HEK293 (cell line): ENCODE measurements around the gene GDI2.

Experiments
- CTCF ChIA-PET: fragments of 350-600 bp; formaldehyde crosslinking; extraction: SDS; loops from one replicate; lab custom pipeline; 2021; ENCODE audit warnings: antibody characterized with exemption; lab: Yijun Ruan, JAX
- POLR2A ChIA-PET: fragments of 300-600 bp; formaldehyde crosslinking; extraction: SDS; loops from one replicate; lab custom pipeline; 2020; ENCODE audit warnings: antibody characterized with exemption, inconsistent platforms; lab: Yijun Ruan, JAX
- H3K27ac ChIP-seq: fragments of 200-500 bp; sonication (Bioruptor generic); 2 replicates; pipeline ENCODE4 v1.5.1; 2014; ENCODE audit warnings: low read depth, low read length, control low read depth, inconsistent platforms; ENCODE audit errors: extremely low read depth
- H3K36me3 ChIP-seq, 2 experiments: fragments of 200-500 bp in 1 of 2; sonication (Bioruptor generic) in 1 of 2; 1 replicate in 1 of 2; 2 replicates in 1 of 2; pipeline ENCODE4 v1.5.1; 2014 to 2017; ENCODE audit warnings: inconsistent platforms in 2 of 2, low read length in 2 of 2; ENCODE audit not compliant: control insufficient read depth in 2 of 2, insufficient read depth in 1 of 2
- H3K4me1 ChIP-seq: fragments of 200-500 bp; sonication (Bioruptor generic); 2 replicates; pipeline ENCODE4 v1.5.1; 2014; ENCODE audit warnings: mild to moderate bottlenecking, low read length, inconsistent platforms; ENCODE audit not compliant: control insufficient read depth, insufficient read depth
- H3K4me3 ChIP-seq: 2 replicates; pipeline ENCODE4 v1.5.1; 2011; ENCODE audit warnings: low read depth, mild to moderate bottlenecking, control low read depth, low read length, moderate library complexity
- H3K9me3 ChIP-seq: fragments of 200-500 bp; sonication (Bioruptor generic); 2 replicates; pipeline ENCODE4 v1.5.1; 2014; ENCODE audit warnings: low read depth, low read length, inconsistent platforms; ENCODE audit not compliant: control insufficient read depth, insufficient read depth
- ATF2 ChIP-seq: fragments of 450-650 bp; formaldehyde crosslinking; IDR thresholded peaks from 2 replicates; pipeline ENCODE4 v1.5.1; 2016; ENCODE audit warnings: missing biosample characterization, missing genetic modification characterization, low read depth
- MEIS1 ChIP-seq: sonication (generic); formaldehyde crosslinking; IDR thresholded peaks from 2 replicates; pipeline ENCODE4 v1.8.1; 2022; ENCODE audit warnings: missing genetic modification reagents, mild to moderate bottlenecking, borderline replicate concordance
- ZBTB20 ChIP-seq: fragments of 450-650 bp; formaldehyde crosslinking; IDR thresholded peaks from 2 replicates; pipeline ENCODE4 v1.5.1; 2016; ENCODE audit warnings: missing biosample characterization, missing genetic modification characterization
- ZBTB8A ChIP-seq: fragments of 450-650 bp; formaldehyde crosslinking; IDR thresholded peaks from 2 replicates; pipeline ENCODE4 v1.5.1; 2016; ENCODE audit warnings: missing biosample characterization, missing genetic modification characterization
- ZNF18 ChIP-seq: fragments of 450-650 bp; formaldehyde crosslinking; IDR thresholded peaks from 2 replicates; pipeline ENCODE4 v1.5.1; 2016; ENCODE audit warnings: missing biosample characterization, missing genetic modification characterization
- ZNF248 ChIP-seq: fragments of 450-650 bp; formaldehyde crosslinking; IDR thresholded peaks from 2 replicates; pipeline ENCODE4 v1.5.1; 2017; ENCODE audit warnings: missing biosample characterization, missing genetic modification characterization
- ZNF266 ChIP-seq: fragments of 450-650 bp; formaldehyde crosslinking; IDR thresholded peaks from 2 replicates; pipeline ENCODE4 v1.5.1; 2016; ENCODE audit warnings: missing biosample characterization, missing genetic modification characterization, low read depth
- ZNF280C ChIP-seq: fragments of 450-650 bp; formaldehyde crosslinking; IDR thresholded peaks from 2 replicates; pipeline ENCODE4 v1.5.1; 2016; ENCODE audit warnings: missing biosample characterization, missing genetic modification characterization
- ZNF341 ChIP-seq: fragments of 450-650 bp; formaldehyde crosslinking; IDR thresholded peaks from 2 replicates; pipeline ENCODE4; 2016; ENCODE audit warnings: low read depth, missing biosample characterization, missing genetic modification characterization
- ZNF501 ChIP-seq: fragments of 450-650 bp; formaldehyde crosslinking; IDR thresholded peaks from 2 replicates; pipeline ENCODE4 v1.5.1; 2016; ENCODE audit warnings: missing biosample characterization, missing genetic modification characterization
- ZNF549 ChIP-seq: fragments of 450-650 bp; IDR thresholded peaks from 2 replicates; pipeline ENCODE4 v1.5.1; 2018; ENCODE audit warnings: missing biosample characterization, missing genetic modification characterization, mild to moderate bottlenecking, inconsistent platforms, moderate library complexity
- ZNF596 ChIP-seq: fragments of 450-650 bp; IDR thresholded peaks from 2 replicates; pipeline ENCODE4 v1.5.0; 2018; ENCODE audit warnings: missing biosample characterization, mild to moderate bottlenecking, missing genetic modification characterization, moderate library complexity
- ZNF624 ChIP-seq: fragments of 450-650 bp; formaldehyde crosslinking; IDR thresholded peaks from 2 replicates; pipeline ENCODE4 v1.5.1; 2017; ENCODE audit warnings: missing biosample characterization, missing genetic modification characterization
- ZNF629 ChIP-seq: fragments of 450-650 bp; formaldehyde crosslinking; IDR thresholded peaks from 2 replicates; pipeline ENCODE4 v1.5.1; 2017; ENCODE audit warnings: missing biosample characterization, missing genetic modification characterization
- ZNF791 ChIP-seq: fragments of 450-650 bp; formaldehyde crosslinking; IDR thresholded peaks from 2 replicates; pipeline ENCODE4 v1.5.1; 2016; ENCODE audit warnings: missing biosample characterization, missing genetic modification characterization
- ZNF837 ChIP-seq: fragments of 450-650 bp; formaldehyde crosslinking; IDR thresholded peaks from 2 replicates; pipeline ENCODE4 v1.5.1; 2016; ENCODE audit warnings: missing biosample characterization, missing genetic modification characterization
- ZNF843 ChIP-seq: fragments of 450-650 bp; formaldehyde crosslinking; IDR thresholded peaks from 2 replicates; pipeline ENCODE4 v1.5.1; 2016; ENCODE audit warnings: missing biosample characterization, missing genetic modification characterization

GDI2 gene

GRCh38 chr10:5742116-5742515 is 71.1 kb downstream of the GDI2 start:
- TF ChIP-seq ZNF280C (no peak), ZNF791 (no peak), ZNF843 (no peak), ZNF629 (tag by site-specific recombination) (no peak), ZNF549 (tag by site-specific recombination) (no peak), ZBTB20 (no peak), ZNF501 (no peak), ZNF837 (no peak)
- POLR2A ChIA-PET, result no interaction called here
- peaks cover 28 to 71% of the 10 kb centered on the region in 2 experiments for H3K36me3 ChIP-seq
- H3K4me1 ChIP-seq, result no peaks in the 10 kb centered on the region; the same call in 1 of the 2 replicates
- CTCF ChIA-PET, result interaction anchor here (1.2 kb wide), 1 partner anchor 100 kb away, joined by 4 read pairs; no protein-coding TSS in a partner anchor
- H3K9me3 ChIP-seq, result no peaks in the 10 kb centered on the region
- H3K4me3 ChIP-seq, result no peak overlapping the region
- no peak overlapping the region for H3K27ac ChIP-seq

- Histone ChIP-seq H3K9me3 (no peaks in the 10 kb centered on the region), H3K36me3 (peaks cover 24 to 62% of the 10 kb centered on the region in 2 experiments), H3K27ac (no peak overlapping the region), H3K4me1 (no peaks in the 10 kb centered on the region; the same call in 1 of the 2 replicates), H3K4me3 (no peak overlapping the region)
- CTCF ChIA-PET, result no interaction called here
- TF ChIP-seq ZNF596 (tag by site-specific recombination) (no peak), ZBTB8A (tag by site-specific recombination) (no peak), ZNF624 (tag by site-specific recombination) (no peak)
- POLR2A ChIA-PET, result interaction anchor here (0.5 kb wide), 1 partner anchor 51 kb away, joined by 5 read pairs; no protein-coding TSS in a partner anchor
Measured at GRCh38 chr10:5741276-5741675, 72.0 kb downstream of the GDI2 start.

GRCh38 chr10:5738427-5738826 is 74.8 kb downstream of the GDI2 start:
- Histone ChIP-seq H3K4me1 (no peaks in the 10 kb centered on the region; the same call in 1 of the 2 replicates), H3K4me3 (no peak overlapping the region), H3K9me3 (no peaks in the 10 kb centered on the region), H3K36me3 (peaks cover 13 to 48% of the 10 kb centered on the region in 2 experiments), H3K27ac (no peak overlapping the region)
- peak; percentile 75 for TF ChIP-seq ATF2 (tag by site-specific recombination)
- no peak for TF ChIP-seq MEIS1 (CRISPR knock-in tag)
- peak; percentile 44; the same call in 1 of the 2 replicates for TF ChIP-seq ZNF629 (tag by site-specific recombination)
- POLR2A ChIA-PET, result no interaction called here
- CTCF ChIA-PET, result no interaction called here

- Histone ChIP-seq H3K36me3 (peaks cover 17 to 44% of the 10 kb centered on the region in 2 experiments), H3K4me3 (no peak overlapping the region), H3K4me1 (no peaks in the 10 kb centered on the region; the same call in 1 of the 2 replicates), H3K27ac (no peak overlapping the region), H3K9me3 (no peaks in the 10 kb centered on the region)
- ChIA-PET POLR2A (interaction anchor here (0.6 kb wide), 1 partner anchor 71 kb away, joined by 6 read pairs; no protein-coding TSS in a partner anchor), CTCF (interaction anchor here (1.0 kb wide), 1 partner anchor 12 kb away, joined by 4 read pairs; no protein-coding TSS in a partner anchor)
- TF ChIP-seq ZNF18 (tag by site-specific recombination) (no peak), ZNF266 (tag by site-specific recombination) (no peak), ZNF341 (peak; percentile 68), ZNF248 (tag by site-specific recombination) (no peak)
Measured at GRCh38 chr10:5737352-5737751, 75.9 kb downstream of the GDI2 start.
